ENCODE data around the gene SLC35E3.
A peak's percentile ranks its signal among the peaks of the same experiment; 100 is the strongest.
"Not testable (repeated sequence)": the region's sequence is repeated elsewhere in the genome, so short reads cannot be mapped to it uniquely, and the experiment has no call there.

Gene SLC35E3

GRCh38 chr12:68809190-68810026 lies 63.4 kb downstream of the SLC35E3 start:
- intact Hi-C loops (cut with DNase I; ENCODE audit: low total_unique reads): loop anchor here (5.0 to 10.0 kb wide), 2 partner anchors 62 to 485 kb away; partner anchors contain the start of gene SLC35E3
- H3K27me3 ChIP-seq: no peaks in the 10 kb centered on the region
- no peaks in the 10 kb centered on the region for H3K9me3 ChIP-seq
- no peak for TF ChIP-seq CTCF (IDR thresholded peaks at IDR 0.05)
- H3K27ac ChIP-seq: peak overlapping the region; percentile 95 to 100
- DNase-seq: no peak
- H3K4me1 ChIP-seq: peaks cover 0 to 55% (median 21%) of the 10 kb centered on the region in 4 donors
- peaks cover 29 to 39% (median 31%) of the 10 kb centered on the region in 3 donors for H3K36me3 ChIP-seq
- H3K4me3 ChIP-seq: peak overlapping the region; percentile 74 to 98

- H3K4me3 ChIP-seq, H3K9me3 ChIP-seq, DNase-seq, H3K27ac ChIP-seq, H3K27me3 ChIP-seq: not testable (repeated sequence)
- Histone ChIP-seq H3K4me1 (peaks cover 0 to 61% (median 23%) of the 10 kb centered on the region in 4 donors), H3K36me3 (peaks cover 35 to 45% (median 37%) of the 10 kb centered on the region in 3 donors)
- intact Hi-C loops (cut with DNase I; ENCODE audit: low total_unique reads): loop anchor here (10.0 kb wide), 1 partner anchor 485 kb away; no protein-coding TSS in a partner anchor
Measured at GRCh38 chr12:68810027-68810389, 64.0 kb downstream of the SLC35E3 start.

- DNase-seq, H3K9me3 ChIP-seq, H3K4me3 ChIP-seq, H3K27me3 ChIP-seq: not testable (repeated sequence)
- peaks cover 38 to 58% (median 49%) of the 10 kb centered on the region in 3 donors for H3K36me3 ChIP-seq
- intact Hi-C loops (cut with DNase I; ENCODE audit: low total_unique reads): loop anchor here (10.0 kb wide), 1 partner anchor 487 kb away; no protein-coding TSS in a partner anchor
- H3K4me1 ChIP-seq: peaks cover 0 to 68% (median 24%) of the 10 kb centered on the region in 4 donors
- H3K27ac ChIP-seq: peak overlapping the region in 1 of 2 donors; percentile 16
Measured at GRCh38 chr12:68811573-68811972, 65.6 kb downstream of the SLC35E3 start.

- DNase-seq: no peak
- intact Hi-C loops (cut with DNase I; ENCODE audit: low total_unique reads): loop anchor here (10.0 kb wide), 1 partner anchor 488 kb away; no protein-coding TSS in a partner anchor
- H3K27me3 ChIP-seq: no peaks in the 10 kb centered on the region
- peaks cover 49 to 70% (median 60%) of the 10 kb centered on the region in 3 donors for H3K36me3 ChIP-seq
- TF ChIP-seq CTCF (IDR thresholded peaks at IDR 0.05): no peak
- H3K4me3 ChIP-seq: no peak overlapping the region
- H3K4me1 ChIP-seq: peaks cover 0 to 64% (median 24%) of the 10 kb centered on the region in 4 donors
- no peak overlapping the region for H3K27ac ChIP-seq
- H3K9me3 ChIP-seq: no peaks in the 10 kb centered on the region
Measured at GRCh38 chr12:68812553-68813241, 66.7 kb downstream of the SLC35E3 start.

GRCh38 chr12:68813242-68813593 lies 67.2 kb downstream of the SLC35E3 start:
- intact Hi-C loops (cut with DNase I; ENCODE audit: low total_unique reads): loop anchor here (10.0 kb wide), 1 partner anchor 488 kb away; no protein-coding TSS in a partner anchor
- Histone ChIP-seq H3K27me3 (no peaks in the 10 kb centered on the region), H3K36me3 (peaks cover 54 to 74% (median 65%) of the 10 kb centered on the region in 3 donors), H3K4me1 (peaks cover 0 to 64% (median 24%) of the 10 kb centered on the region in 4 donors), H3K27ac (no peak overlapping the region), H3K4me3 (no peak overlapping the region), H3K9me3 (no peaks in the 10 kb centered on the region)
- no peak for DNase-seq
- TF ChIP-seq CTCF (IDR thresholded peaks at IDR 0.05): no peak

- Histone ChIP-seq H3K9me3 (no peaks in the 10 kb centered on the region), H3K4me3 (no peak overlapping the region), H3K4me1 (peaks cover 0 to 58% (median 24%) of the 10 kb centered on the region in 4 donors), H3K27me3 (no peaks in the 10 kb centered on the region), H3K36me3 (peaks cover 64 to 81% (median 77%) of the 10 kb centered on the region in 3 donors), H3K27ac (no peak overlapping the region)
- no peak for TF ChIP-seq CTCF (IDR thresholded peaks at IDR 0.05)
- no peak for DNase-seq
- intact Hi-C loops (cut with DNase I; ENCODE audit: low total_unique reads): loop anchor here (10.0 kb wide), 1 partner anchor 490 kb away; no protein-coding TSS in a partner anchor
Measured at GRCh38 chr12:68814490-68815231, 68.7 kb downstream of the SLC35E3 start.

Measured in tibial artery (tissue), 4 donors.